Upper lobe of left lung (tissue), 6 donors: ENCODE data around the gene ABCG1. TPM values are rescaled to one million over a fixed set of nuclear protein-coding genes. Genes with fewer than 3 reads are reported as not detected.

Source experiments
- ATAC-seq, 2 donors: fragments of 200-7000 bp; cut with Tn5 transposase; one replicate each; pipeline ENCODE4 v1.9.1; 2022; ENCODE audit warnings: mild to moderate bottlenecking in 2 of 2, moderate library complexity in 2 of 2; ENCODE audit not compliant: low FRiP score in 2 of 2
- DNase-seq, 2 donors: peaks; one replicate each; pipeline ENCODE4 v3.0.0-alpha.2; 2019 to 2020
- H3K27ac ChIP-seq, 4 donors: fragments of 200-600 bp; sonication (generic); one replicate each; pipeline ENCODE4 v1.5.1; 2016 to 2019
- H3K27me3 ChIP-seq, 4 donors: fragments of 200-600 bp; sonication (generic); one replicate each; pipeline ENCODE4 v1.5.1; 2017 to 2019
- H3K36me3 ChIP-seq, 4 donors: fragments of 200-600 bp; sonication (generic); one replicate each; pipeline ENCODE4 v1.5.1; 2016 to 2019
- H3K4me1 ChIP-seq, 4 donors: fragments of 200-600 bp; sonication (generic); one replicate each; pipeline ENCODE4 v1.5.1; 2018 to 2019
- H3K4me3 ChIP-seq, 4 donors: fragments of 200-600 bp; sonication (generic); one replicate each; pipeline ENCODE4 v1.5.1; 2017 to 2019; ENCODE audit warnings: mild to moderate bottlenecking in 2 of 4, moderate library complexity in 1 of 4
- H3K9me3 ChIP-seq, 4 donors: fragments of 200-600 bp; sonication (generic); one replicate each; pipeline ENCODE4 v1.5.1; 2018 to 2019
- EP300 ChIP-seq, 4 donors: sonication (generic); formaldehyde crosslinking; IDR thresholded peaks; one replicate each; pipeline ENCODE4 v1.5.1; 2017; ENCODE audit warnings: antibody characterized with exemption in 4 of 4, control low read depth in 2 of 4
- POLR2A ChIP-seq, 4 donors: fragments of 450-650 bp; IDR thresholded peaks; one replicate each; pipeline ENCODE4 v1.5.1; 2016 to 2017; ENCODE audit warnings: antibody characterized with exemption in 4 of 4, mild to moderate bottlenecking in 2 of 4
- POLR2AphosphoS5 ChIP-seq, 2 donors: sonication (generic); formaldehyde crosslinking; IDR thresholded peaks; one replicate each; pipeline ENCODE4 v1.5.1; 2017; ENCODE audit warnings: antibody characterized with exemption in 2 of 2
- WGBS, 2 donors: methylation state at CpG; one replicate each; pipeline ENCODE4 v1.1.5; 2017 to 2018; 5-methylcytosine and 5-hydroxymethylcytosine counted together
- total RNA-seq, 6 donors: library from RNA; depleted of rRNA in 4 of 6; stranded (reverse); fragments of >200 nt in 4 of 6; gene quantifications; one replicate each; pipeline versions ENCODE4 v1.1.0 to v1.2.1, GENCODE V29; 2016 to 2021
- TF ChIP-seq, protein P1 (sequence below), 6 experiments: fragments of 450-650 bp in 4 of 6; fragments of 200-600 bp in 2 of 6; sonication (generic) in 2 of 6; IDR thresholded peaks; one replicate each; pipeline ENCODE4 v1.5.1; 2016 to 2019; ENCODE audit warnings: antibody characterized with exemption in 6 of 6
- donor health status: DM: no; HTN: no; CAD: no; lungs with moderate emphysema.
- donor health status: DM: no; HTN: yes; CAD: no; lungs with severe emphysema.

Gene ABCG1
- total RNA-seq, 6 donors from 2014 or later = 56.7 to 130 (median 79.8) TPM

DNA sequence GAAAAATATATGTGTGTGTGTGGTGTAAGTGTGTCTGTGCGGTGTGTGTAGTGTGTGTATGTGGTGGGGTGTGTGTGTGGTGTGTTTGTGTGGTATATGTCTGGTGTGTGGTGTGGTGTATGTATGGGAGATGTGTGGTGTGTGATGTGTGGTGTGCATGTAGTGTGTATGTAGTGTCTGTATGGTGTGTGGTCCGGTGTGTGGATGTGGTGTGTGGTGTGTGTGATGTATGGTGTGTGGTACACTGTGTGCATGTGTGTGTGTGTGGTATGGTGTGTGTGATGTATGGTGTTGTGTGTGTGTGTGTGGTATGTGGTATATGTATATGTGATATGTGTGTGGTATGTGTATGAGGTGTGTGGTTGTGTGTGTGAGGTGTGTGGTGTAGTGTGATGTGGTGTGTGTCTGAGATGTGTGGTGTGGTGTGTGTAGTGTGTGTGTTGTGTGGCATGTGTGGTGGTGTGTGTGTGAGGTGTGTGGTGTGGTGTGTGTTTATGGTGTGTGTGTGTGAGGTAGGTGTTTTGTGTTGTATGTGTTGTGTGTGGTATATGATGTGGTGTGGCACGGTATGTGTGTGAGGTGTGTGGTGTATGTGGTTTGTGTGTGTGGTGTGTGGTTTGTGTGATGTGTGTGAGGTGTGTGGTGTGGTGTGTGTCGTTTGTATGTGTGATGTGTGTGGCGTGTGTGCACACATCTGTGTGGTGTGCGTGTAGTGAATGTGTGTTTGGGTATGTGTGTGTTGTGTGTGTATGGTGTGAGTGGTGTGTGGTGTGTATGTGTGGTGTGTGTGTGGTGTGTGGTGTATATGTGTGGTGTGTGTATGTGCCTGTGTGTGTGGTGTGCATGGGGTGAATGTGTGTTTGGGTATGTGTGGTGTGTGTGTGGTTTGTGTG is 35.3 kb upstream of the ABCG1 start:
- Histone ChIP-seq H3K27me3 (no peaks in the 10 kb centered on the region), H3K36me3 (no peaks in the 10 kb centered on the region), H3K4me3 (no peak overlapping the region), H3K9me3 (no peaks in the 10 kb centered on the region), H3K4me1 (peaks cover 6 to 21% (median 12%) of the 10 kb centered on the region in 4 donors), H3K27ac (no peak overlapping the region)
- ATAC-seq = peak in 1 of 2 donors; percentile 34
- DNase-seq = no peak
- no peak for TF ChIP-seq POLR2A (IDR thresholded peaks at IDR 0.05)
- TF ChIP-seq, protein P1, sequence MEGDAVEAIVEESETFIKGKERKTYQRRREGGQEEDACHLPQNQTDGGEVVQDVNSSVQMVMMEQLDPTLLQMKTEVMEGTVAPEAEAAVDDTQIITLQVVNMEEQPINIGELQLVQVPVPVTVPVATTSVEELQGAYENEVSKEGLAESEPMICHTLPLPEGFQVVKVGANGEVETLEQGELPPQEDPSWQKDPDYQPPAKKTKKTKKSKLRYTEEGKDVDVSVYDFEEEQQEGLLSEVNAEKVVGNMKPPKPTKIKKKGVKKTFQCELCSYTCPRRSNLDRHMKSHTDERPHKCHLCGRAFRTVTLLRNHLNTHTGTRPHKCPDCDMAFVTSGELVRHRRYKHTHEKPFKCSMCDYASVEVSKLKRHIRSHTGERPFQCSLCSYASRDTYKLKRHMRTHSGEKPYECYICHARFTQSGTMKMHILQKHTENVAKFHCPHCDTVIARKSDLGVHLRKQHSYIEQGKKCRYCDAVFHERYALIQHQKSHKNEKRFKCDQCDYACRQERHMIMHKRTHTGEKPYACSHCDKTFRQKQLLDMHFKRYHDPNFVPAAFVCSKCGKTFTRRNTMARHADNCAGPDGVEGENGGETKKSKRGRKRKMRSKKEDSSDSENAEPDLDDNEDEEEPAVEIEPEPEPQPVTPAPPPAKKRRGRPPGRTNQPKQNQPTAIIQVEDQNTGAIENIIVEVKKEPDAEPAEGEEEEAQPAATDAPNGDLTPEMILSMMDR (IDR thresholded peaks at IDR 0.05) = no peak
- no peak for TF ChIP-seq EP300 (IDR thresholded peaks at IDR 0.05)
- no peak for TF ChIP-seq POLR2AphosphoS5 (IDR thresholded peaks at IDR 0.05)
- 95 to 97% methylated on average over 6 of the region's 6 CpGs for WGBS, 2 donors

DNA sequence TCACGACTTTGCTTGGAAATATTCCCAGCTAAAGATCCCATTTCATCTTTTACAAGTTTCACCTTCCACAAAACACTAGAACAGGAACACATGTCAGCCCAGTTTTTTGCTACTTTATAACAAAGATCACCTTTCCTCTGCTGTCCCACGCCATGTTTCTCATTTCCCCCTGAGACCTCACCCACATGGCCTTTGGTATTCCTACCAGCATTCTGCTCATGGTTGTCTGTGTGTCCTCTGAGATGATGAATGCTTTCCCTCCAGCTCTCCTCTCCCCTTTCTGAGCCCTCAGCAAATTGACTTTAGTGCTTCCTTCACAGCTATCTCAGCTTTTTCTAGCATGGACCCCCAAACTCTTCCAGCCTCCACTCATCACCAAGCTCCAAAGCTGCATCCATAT is 32.3 kb upstream of the ABCG1 start:
- no peak for DNase-seq
- 78 to 80% methylated on average over 2 of the region's 2 CpGs for WGBS, 2 donors
- Histone ChIP-seq H3K9me3 (no peaks in the 10 kb centered on the region), H3K4me3 (no peak overlapping the region), H3K27me3 (no peaks in the 10 kb centered on the region), H3K27ac (peak overlapping the region in 1 of 4 donors; percentile 44), H3K36me3 (no peaks in the 10 kb centered on the region), H3K4me1 (peaks cover 15 to 39% (median 22%) of the 10 kb centered on the region in 4 donors)
- ATAC-seq = no peak
- TF ChIP-seq POLR2A (IDR thresholded peaks at IDR 0.05) (no peak), EP300 (IDR thresholded peaks at IDR 0.05) (no peak), POLR2AphosphoS5 (IDR thresholded peaks at IDR 0.05) (no peak)
- TF ChIP-seq, protein P1 (IDR thresholded peaks at IDR 0.05) = no peak

DNA sequence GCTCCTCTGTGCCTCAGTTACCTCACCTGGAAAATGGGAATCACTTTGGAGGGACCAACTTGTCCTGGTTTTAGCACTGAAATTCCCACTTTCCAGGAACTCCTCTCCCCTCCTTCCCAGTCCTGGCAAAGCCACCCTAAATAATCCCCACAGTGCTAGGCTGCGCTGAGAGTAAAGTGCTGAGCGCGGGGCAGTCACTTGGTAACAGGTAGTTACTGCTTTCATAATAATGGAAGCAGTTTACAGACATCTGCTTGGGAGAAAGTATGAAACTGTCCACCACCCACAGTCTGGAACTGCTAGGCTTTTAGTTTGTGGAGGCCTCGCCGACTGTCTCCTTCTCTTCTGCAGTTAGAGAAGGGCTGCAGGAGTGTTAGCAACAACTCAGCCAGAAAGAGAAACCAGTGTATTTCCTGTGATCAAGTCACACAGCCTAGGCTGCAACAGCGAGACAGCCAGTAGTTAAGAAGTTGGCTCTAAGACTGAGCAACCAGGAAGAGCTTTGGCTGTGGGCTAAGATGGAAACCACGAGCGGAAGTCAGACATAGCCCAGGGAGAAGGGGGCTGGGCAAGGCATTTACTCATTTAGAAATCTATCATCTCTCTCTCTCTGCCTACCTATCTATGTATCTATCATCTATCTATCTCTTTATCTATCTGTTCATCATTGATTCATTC is 30.8 kb upstream of the ABCG1 start:
- Histone ChIP-seq H3K4me3 (no peak overlapping the region), H3K27me3 (no peaks in the 10 kb centered on the region), H3K9me3 (no peaks in the 10 kb centered on the region), H3K4me1 (peaks cover 18 to 39% (median 22%) of the 10 kb centered on the region in 4 donors), H3K27ac (peak overlapping the region; percentile 66 to 84 (median 78)), H3K36me3 (no peaks in the 10 kb centered on the region)
- ATAC-seq (peak; percentile 77 to 83), DNase-seq (peak in 1 of 2 donors; percentile 75)
- peak in 2 of 4 donors; percentile 18 to 55 for TF ChIP-seq POLR2A (IDR thresholded peaks at IDR 0.05)
- no peak for TF ChIP-seq EP300 (IDR thresholded peaks at IDR 0.05)
- TF ChIP-seq, protein P1 (IDR thresholded peaks at IDR 0.05) = no peak
- peak in 1 of 2 donors; percentile 62 for TF ChIP-seq POLR2AphosphoS5 (IDR thresholded peaks at IDR 0.05)
- WGBS, 2 donors = 47 to 61% methylated on average over 8 of the region's 8 CpGs

DNA sequence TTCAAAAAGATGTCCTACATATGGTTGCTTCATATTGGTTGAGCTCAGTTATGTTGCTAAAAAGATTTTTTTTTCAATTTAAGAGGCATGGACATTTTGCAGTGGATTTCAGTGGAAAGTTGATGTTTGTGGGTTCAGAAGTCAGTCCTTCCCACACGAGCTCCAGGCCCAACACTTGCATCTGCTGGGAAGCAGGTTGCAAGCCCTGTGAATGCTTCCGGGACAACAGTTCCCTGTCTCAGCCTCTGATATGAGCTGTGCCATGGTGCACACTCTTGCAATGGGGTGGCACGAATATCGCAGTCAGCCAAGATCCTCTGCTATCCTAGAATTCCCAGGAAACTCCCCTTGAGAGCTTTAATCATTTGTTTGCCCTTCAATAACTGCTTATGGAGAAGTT is 30.3 kb upstream of the ABCG1 start:
- H3K36me3 ChIP-seq = no peaks in the 10 kb centered on the region
- 78 to 80% methylated on average over 4 of the region's 4 CpGs for WGBS, 2 donors
- no peak overlapping the region for H3K4me3 ChIP-seq
- no peak for ATAC-seq
- no peaks in the 10 kb centered on the region for H3K9me3 ChIP-seq
- H3K27me3 ChIP-seq = no peaks in the 10 kb centered on the region
- TF ChIP-seq EP300 (IDR thresholded peaks at IDR 0.05) (no peak), POLR2AphosphoS5 (IDR thresholded peaks at IDR 0.05) (no peak), POLR2A (IDR thresholded peaks at IDR 0.05) (no peak)
- TF ChIP-seq, protein P1 (IDR thresholded peaks at IDR 0.05) = no peak
- H3K4me1 ChIP-seq = peaks cover 20 to 39% (median 23%) of the 10 kb centered on the region in 4 donors
- no peak for DNase-seq
- H3K27ac ChIP-seq = peak overlapping the region; percentile 66 to 84 (median 78)
